Activated T-cell treated with anti-CD3 and anti-CD28 coated beads, Interleukin-2, amount 50 U/mL, for 4 hours (primary cell): ENCODE data around the gene ATP6V0E1. TPM values are rescaled to one million over a fixed set of nuclear protein-coding genes. Genes with fewer than 3 reads are reported as not detected.
"Not testable (repeated sequence)": the region's sequence is repeated elsewhere in the genome, so short reads cannot be mapped to it uniquely, and the experiment has no call there.

ENCODE experiments used
- ATAC-seq, 2 donors: fragments of 200-7000 bp; cut with Tn5 transposase; one replicate each; pipeline ENCODE4 v1.10.0; 2021
- DNase-seq: peaks from one replicate; pipeline ENCODE4 v3.0.0-alpha.2; 2020
- H3K27me3 Mint-ChIP-seq: one replicate; pipeline ENCODE4 v1.8.0; 2021; ENCODE audit warnings: low read depth, mixed read lengths
- H3K36me3 Mint-ChIP-seq: one replicate; pipeline ENCODE4 v1.8.0; 2022; ENCODE audit warnings: mixed read lengths; ENCODE audit not compliant: insufficient read depth
- H3K4me1 Mint-ChIP-seq: one replicate; pipeline ENCODE4 v1.8.0; 2021; ENCODE audit warnings: low read depth, mixed read lengths
- H3K4me3 Mint-ChIP-seq: one replicate; pipeline ENCODE4 v1.8.0; 2021; ENCODE audit warnings: mild to moderate bottlenecking, moderate library complexity, mixed read lengths
- H3K9me3 Mint-ChIP-seq: one replicate; pipeline ENCODE4 v1.8.0; 2021; ENCODE audit warnings: mixed read lengths
- total RNA-seq, 3 donors: library from RNA; stranded (reverse); gene quantifications; one replicate each; pipeline ENCODE4 v1.2.1, GENCODE V29; 2021

ATP6V0E1 gene
- total RNA-seq, 3 donors from 2014 or later, result 196 to 234 (median 209) TPM

- no peak overlapping the region for H3K4me3 Mint-ChIP-seq
- peaks cover 81% of the 10 kb centered on the region for H3K4me1 Mint-ChIP-seq
- no peak for ATAC-seq
- DNase-seq, result no peak
- peaks cover 24% of the 10 kb centered on the region for H3K36me3 Mint-ChIP-seq
- no peaks in the 10 kb centered on the region for H3K9me3 Mint-ChIP-seq
- no peaks in the 10 kb centered on the region for H3K27me3 Mint-ChIP-seq
Measured at GRCh38 chr5:173004013-173004412, 20.4 kb downstream of the ATP6V0E1 start.

GRCh38 chr5:173004447-173004846 is 20.9 kb downstream of the ATP6V0E1 start:
- no peak for DNase-seq
- no peaks in the 10 kb centered on the region for H3K9me3 Mint-ChIP-seq
- no peak overlapping the region for H3K4me3 Mint-ChIP-seq
- peaks cover 24% of the 10 kb centered on the region for H3K36me3 Mint-ChIP-seq
- no peaks in the 10 kb centered on the region for H3K27me3 Mint-ChIP-seq
- H3K4me1 Mint-ChIP-seq, result peaks cover 80% of the 10 kb centered on the region
- no peak for ATAC-seq

- Mint-ChIP-seq H3K4me1 (peaks cover 55% of the 10 kb centered on the region), H3K27me3 (no peaks in the 10 kb centered on the region), H3K9me3 (no peaks in the 10 kb centered on the region), H3K4me3 (no peak overlapping the region), H3K36me3 (peaks cover 8% of the 10 kb centered on the region)
- peak; percentile 79 to 80 for ATAC-seq
- peak; percentile 12 for DNase-seq
Measured at GRCh38 chr5:173010021-173010420, 26.4 kb downstream of the ATP6V0E1 start.

- DNase-seq (no peak), ATAC-seq (no peak)
- Mint-ChIP-seq H3K36me3 (peaks cover 8% of the 10 kb centered on the region), H3K4me3 (no peak overlapping the region), H3K4me1 (peaks cover 54% of the 10 kb centered on the region), H3K27me3 (no peaks in the 10 kb centered on the region), H3K9me3 (no peaks in the 10 kb centered on the region)
Measured at GRCh38 chr5:173010547-173011464, 27.2 kb downstream of the ATP6V0E1 start.

GRCh38 chr5:173011566-173011965 is 28.0 kb downstream of the ATP6V0E1 start:
- Mint-ChIP-seq H3K27me3 (no peaks in the 10 kb centered on the region), H3K4me3 (no peak overlapping the region), H3K4me1 (peaks cover 56% of the 10 kb centered on the region), H3K36me3 (peaks cover 10% of the 10 kb centered on the region), H3K9me3 (no peaks in the 10 kb centered on the region)
- DNase-seq, result no peak
- ATAC-seq, result no peak

- H3K36me3 Mint-ChIP-seq, result peaks cover 13% of the 10 kb centered on the region
- no peaks in the 10 kb centered on the region for H3K9me3 Mint-ChIP-seq
- ATAC-seq (no peak), DNase-seq (no peak)
- peaks cover 50% of the 10 kb centered on the region for H3K4me1 Mint-ChIP-seq
- no peaks in the 10 kb centered on the region for H3K27me3 Mint-ChIP-seq
- H3K4me3 Mint-ChIP-seq, result no peak overlapping the region
Measured at GRCh38 chr5:173012882-173013281, 29.3 kb downstream of the ATP6V0E1 start.

GRCh38 chr5:173014671-173015070 is 31.1 kb downstream of the ATP6V0E1 start:
- Mint-ChIP-seq H3K9me3 (no peaks in the 10 kb centered on the region), H3K4me3 (no peak overlapping the region), H3K4me1 (peaks cover 53% of the 10 kb centered on the region), H3K27me3 (no peaks in the 10 kb centered on the region), H3K36me3 (peaks cover 19% of the 10 kb centered on the region)
- ATAC-seq (no peak), DNase-seq (no peak)

GRCh38 chr5:173015192-173015591 is 31.6 kb downstream of the ATP6V0E1 start:
- Mint-ChIP-seq H3K9me3 (no peaks in the 10 kb centered on the region), H3K4me3 (no peak overlapping the region), H3K4me1 (peaks cover 50% of the 10 kb centered on the region), H3K27me3 (no peaks in the 10 kb centered on the region), H3K36me3 (peaks cover 23% of the 10 kb centered on the region)
- no peak for DNase-seq
- ATAC-seq, result no peak

GRCh38 chr5:173015598-173016455 is 32.3 kb downstream of the ATP6V0E1 start:
- Mint-ChIP-seq H3K27me3 (no peaks in the 10 kb centered on the region), H3K4me1 (peaks cover 44% of the 10 kb centered on the region), H3K36me3 (peaks cover 24% of the 10 kb centered on the region), H3K4me3 (no peak overlapping the region), H3K9me3 (no peaks in the 10 kb centered on the region)
- DNase-seq, result no peak
- ATAC-seq, result no peak

- Mint-ChIP-seq H3K4me1 (peaks cover 41% of the 10 kb centered on the region), H3K36me3 (peaks cover 31% of the 10 kb centered on the region), H3K9me3 (no peaks in the 10 kb centered on the region), H3K4me3 (no peak overlapping the region), H3K27me3 (no peaks in the 10 kb centered on the region)
- peak; percentile 46 to 48 for ATAC-seq
- no peak for DNase-seq
Measured at GRCh38 chr5:173016598-173017046, 33.1 kb downstream of the ATP6V0E1 start.

GRCh38 chr5:173017087-173017486 is 33.5 kb downstream of the ATP6V0E1 start:
- not testable (repeated sequence) for DNase-seq, H3K9me3 Mint-ChIP-seq, H3K27me3 Mint-ChIP-seq, H3K4me3 Mint-ChIP-seq, ATAC-seq
- Mint-ChIP-seq H3K36me3 (peaks cover 35% of the 10 kb centered on the region), H3K4me1 (peaks cover 41% of the 10 kb centered on the region)

GRCh38 chr5:173018358-173018757 is 34.8 kb downstream of the ATP6V0E1 start:
- DNase-seq (no peak), ATAC-seq (no peak)
- Mint-ChIP-seq H3K36me3 (peaks cover 40% of the 10 kb centered on the region), H3K9me3 (no peaks in the 10 kb centered on the region), H3K4me1 (peaks cover 40% of the 10 kb centered on the region), H3K4me3 (no peak overlapping the region), H3K27me3 (no peaks in the 10 kb centered on the region)

- no peak overlapping the region for H3K4me3 Mint-ChIP-seq
- H3K36me3 Mint-ChIP-seq, result peaks cover 42% of the 10 kb centered on the region
- peaks cover 35% of the 10 kb centered on the region for H3K4me1 Mint-ChIP-seq
- DNase-seq (no peak), ATAC-seq (no peak)
- no peaks in the 10 kb centered on the region for H3K27me3 Mint-ChIP-seq
- H3K9me3 Mint-ChIP-seq, result no peaks in the 10 kb centered on the region
Measured at GRCh38 chr5:173020154-173020581, 36.6 kb downstream of the ATP6V0E1 start.

GRCh38 chr5:173020643-173021042 is 37.1 kb downstream of the ATP6V0E1 start:
- ATAC-seq (no peak), DNase-seq (no peak)
- Mint-ChIP-seq H3K4me1 (peaks cover 33% of the 10 kb centered on the region), H3K4me3 (no peak overlapping the region), H3K9me3 (no peaks in the 10 kb centered on the region), H3K36me3 (peaks cover 44% of the 10 kb centered on the region), H3K27me3 (no peaks in the 10 kb centered on the region)
